ELF-1 (cell line): ENCODE results near the gene COL4A2.

Experiments used
- DNase-seq: peaks from one replicate; pipeline ENCODE4 v3.0.0-alpha.2; 2016; ENCODE audit warnings: low read depth, low spot score

COL4A2 gene

DNA sequence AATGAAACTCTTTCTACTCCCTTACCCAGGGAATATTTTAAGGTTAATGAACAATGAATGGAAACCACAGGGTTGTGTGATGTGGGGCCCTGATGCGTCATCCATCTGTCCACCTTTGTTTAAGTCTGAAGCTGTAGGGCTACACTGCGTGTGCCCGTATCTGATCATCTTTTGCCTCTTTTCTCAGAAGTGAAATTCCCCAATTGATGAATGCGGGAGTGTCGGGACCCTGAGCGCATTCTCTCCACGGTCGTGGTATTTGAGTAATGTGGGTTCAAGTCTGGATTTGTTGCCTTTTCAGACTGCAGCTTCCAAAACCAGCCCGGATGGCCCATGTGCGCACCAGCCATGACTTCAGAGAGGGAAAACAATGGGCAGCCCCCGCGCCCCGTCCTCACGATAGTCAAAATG, 112.3 kb downstream of the COL4A2 start:
- DNase-seq, result no peak

DNA sequence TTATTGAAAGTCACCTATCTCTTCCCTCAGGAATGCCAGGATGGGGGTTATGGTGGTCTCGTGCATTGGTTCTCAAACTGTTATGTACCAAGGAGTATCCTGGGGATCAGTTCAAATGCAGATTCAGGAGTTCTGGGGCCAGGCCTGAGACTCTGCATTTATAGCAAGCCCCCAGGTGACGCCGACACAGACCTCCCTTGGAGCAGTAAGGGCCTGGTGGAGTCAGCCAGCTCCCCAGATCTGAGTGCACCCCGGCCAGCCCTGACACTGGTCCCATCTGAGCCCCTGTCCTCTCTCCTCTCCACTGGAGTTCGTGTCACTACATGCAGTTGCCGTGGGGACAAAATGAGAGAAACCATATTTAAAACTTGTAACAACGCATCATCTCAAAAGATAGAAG, 112.9 kb downstream of the COL4A2 start:
- no peak for DNase-seq

DNA sequence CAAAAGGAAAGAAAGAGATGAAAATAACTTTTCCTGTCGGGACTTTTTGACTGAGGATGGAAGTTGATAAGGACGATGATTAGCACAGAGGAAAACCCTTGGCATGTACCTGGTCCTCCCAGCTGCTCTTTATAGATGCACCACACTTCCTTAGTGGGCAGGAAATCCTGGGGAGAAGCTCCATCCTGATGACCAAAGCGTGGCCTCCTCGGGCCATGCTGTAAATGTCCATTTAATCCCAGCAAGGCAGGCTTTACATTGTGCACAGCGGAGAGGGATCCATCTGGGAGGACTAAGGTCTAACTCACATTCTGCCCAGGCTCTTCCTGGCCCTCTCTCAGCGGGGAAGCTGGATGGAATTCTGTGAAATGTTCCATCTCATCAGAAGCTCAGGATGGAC, 113.5 kb downstream of the COL4A2 start:
- DNase-seq, result no peak

DNA sequence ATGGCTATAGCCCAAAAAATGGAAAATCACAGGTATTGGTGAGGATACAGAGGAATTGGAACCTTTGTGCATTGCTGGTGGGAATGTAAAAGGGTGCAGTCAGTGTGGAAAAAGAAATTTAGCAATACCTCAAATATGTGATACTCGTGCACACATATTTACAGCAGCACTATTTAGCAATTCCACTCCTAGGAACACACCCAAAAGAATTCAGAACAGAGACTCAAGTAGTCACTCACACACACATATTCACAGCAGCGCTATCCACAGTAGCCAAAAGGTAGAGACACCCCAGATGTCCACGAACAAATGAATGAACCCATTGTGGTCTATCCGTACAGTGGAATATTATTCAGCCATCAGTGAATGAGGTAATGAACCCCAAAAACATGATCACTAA, 114.0 kb downstream of the COL4A2 start:
- DNase-seq, result no peak

DNA sequence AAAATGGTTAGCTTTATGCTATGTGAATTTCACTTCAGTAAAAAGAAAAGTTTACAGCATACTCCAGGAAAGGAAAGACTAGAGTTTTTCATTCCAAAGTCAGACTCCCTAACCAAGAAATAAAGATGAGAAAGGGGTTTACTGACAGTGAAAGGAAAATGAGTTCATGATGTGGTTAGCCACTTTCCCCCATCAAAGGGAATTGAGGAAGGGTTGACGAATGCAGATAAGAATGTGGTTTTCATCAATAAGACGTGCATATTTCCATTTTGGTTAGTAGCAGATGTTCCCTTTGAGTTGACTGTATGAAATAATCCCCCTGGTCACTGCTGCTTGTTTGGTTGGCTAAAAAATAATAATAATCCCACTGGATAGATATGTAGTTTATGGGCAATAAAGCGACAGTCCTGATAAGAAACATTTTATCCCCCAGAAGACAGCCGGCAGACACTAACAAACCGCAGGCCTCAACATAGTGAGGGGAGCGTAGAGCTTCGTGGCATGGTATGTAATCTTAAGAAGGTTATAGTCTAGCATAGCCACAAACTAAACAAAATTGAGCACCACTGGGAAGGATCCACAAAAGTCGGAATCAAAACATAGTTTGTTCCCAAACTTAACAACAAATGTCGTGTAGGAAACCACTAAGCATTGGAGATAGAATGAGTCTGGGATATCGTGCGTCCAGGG, 114.8 kb downstream of the COL4A2 start:
- DNase-seq, result no peak

DNA sequence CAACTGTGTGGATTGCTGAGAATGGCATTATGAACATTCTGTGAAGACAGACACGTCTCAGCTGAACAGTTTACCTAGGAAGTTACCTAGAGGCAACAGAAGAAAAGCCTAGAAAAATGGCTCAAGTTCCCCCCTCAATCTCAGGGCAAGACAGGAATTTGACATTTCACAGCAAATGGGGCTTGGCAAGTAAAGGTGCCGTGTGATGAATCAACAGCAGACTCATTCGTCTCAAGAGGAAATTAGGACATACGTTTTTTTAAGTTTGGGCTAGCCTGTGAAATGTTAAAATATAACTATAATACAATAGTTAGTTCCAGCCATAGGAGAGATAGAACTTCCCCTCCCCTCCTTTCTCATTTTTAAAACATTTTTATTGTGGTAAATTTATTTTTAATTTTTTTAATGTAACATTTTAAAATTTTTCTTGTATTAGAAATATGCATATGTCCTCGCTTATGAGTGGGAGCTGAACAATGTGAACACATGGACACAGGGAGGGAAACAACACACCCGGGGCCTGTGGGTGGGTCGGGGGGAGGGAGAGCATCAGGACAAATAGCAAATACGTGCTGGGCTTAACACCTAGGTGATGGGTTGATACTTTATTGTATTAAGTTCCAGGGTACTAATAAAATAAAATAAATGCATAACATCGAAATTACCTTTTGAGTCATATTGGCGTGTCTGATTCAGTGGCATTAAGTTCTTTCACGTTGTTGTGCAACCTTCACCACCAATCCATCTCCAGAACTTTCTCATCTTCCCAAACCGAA, 116.0 kb downstream of the COL4A2 start:
- no peak for DNase-seq

DNA sequence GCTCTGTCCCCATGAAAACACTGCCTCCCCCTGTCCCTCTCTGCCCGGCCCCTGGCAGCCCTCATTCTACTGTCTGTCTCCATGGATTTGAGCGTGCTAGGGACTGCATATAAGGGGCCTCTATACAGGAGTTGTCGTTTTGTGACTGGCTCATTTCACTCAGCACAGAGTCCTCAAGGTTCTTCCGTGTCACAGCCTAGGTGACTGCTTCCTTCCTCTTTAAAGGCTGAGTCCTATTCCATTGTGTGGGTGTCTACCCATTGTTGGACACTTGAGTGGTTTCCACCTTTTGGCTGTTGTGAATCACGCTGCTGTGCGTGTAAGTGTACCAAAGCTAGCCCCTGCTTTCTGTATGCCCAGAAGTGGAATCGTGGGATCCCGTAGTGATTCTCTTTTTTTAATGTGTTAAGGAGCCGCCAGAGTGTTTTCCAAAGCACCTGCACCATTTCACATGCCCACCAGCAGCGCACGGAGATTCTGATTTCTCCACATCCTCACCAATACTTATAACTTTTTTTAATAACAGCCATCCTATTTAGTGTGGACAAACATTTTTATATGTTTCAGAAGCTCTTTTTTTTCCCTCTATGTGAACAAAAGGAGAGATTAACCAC, 116.7 kb downstream of the COL4A2 start:
- no peak for DNase-seq

DNA sequence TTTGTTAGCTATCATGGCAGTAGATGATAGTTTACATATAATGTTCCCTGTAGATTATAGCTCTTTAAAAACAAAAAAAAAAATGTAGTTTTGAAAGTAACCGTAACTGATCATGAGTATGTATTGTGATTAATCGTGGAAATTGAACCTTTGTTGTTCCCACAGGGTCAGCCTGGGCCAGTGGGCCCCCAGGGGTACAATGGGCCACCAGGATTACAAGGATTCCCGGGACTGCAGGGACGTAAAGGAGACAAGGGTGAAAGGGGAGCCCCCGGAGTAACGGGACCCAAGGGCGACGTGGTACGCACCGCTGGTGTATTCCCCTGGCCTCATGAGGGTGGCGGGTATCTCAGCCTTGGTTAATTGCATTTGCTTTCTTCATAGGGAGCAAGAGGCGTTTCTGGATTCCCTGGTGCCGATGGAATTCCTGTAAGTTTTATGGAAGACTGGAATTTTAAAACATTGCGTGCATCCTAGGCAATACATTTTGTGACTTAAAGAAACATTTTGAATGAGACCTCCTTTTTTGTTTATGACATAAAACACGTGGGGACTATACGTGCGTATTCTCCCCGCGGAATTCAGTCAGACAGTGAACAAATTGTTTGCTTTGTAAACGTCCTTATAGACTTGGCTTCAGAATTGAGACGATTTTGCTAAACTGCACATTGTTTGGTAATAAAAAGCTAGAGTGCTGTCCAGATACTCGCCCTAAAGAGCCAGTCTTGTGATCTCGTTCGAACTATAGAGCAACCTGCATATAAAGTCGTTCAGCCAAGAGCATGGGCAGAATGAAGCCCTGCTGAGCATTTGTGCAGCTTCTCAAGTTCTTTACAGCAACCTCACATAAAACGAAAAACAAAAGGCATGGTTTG, 117.7 kb downstream of the COL4A2 start:
- no peak for DNase-seq

DNA sequence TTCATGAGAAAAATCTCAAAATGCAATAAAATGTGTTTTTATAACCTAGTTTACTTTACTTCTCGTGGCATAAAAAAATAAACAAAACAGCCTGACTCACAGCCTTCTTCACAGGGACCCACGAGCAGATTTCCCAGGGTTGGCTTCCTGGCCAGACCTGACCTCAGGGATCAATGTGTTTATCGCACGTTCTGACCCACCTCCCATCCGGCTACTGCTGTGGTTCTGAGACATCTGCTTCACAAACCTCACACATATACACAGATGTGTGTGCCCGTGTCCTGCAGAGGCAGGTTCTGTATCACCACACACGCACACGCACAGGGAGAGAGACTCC, 118.3 kb downstream of the COL4A2 start:
- no peak for DNase-seq

DNA sequence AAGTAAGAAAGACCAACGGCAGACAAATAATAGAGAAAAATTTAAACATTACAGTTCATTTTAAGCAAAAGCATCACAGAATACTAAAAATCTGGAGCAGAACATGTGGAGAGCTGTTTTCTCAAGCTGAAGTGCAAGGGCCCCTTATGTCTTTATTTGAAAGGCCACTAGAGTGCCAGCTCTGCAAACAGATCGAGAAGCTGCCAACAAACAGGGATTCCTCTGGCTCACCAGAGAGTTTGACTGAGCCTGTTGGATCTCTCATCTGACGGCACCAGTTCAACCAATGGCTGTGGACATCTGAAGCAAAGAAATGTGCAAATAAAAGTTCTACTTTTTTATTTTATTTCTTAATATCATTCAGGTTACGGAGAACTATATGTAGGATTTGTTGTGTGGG, 119.7 kb downstream of the COL4A2 start:
- no peak for DNase-seq

DNA sequence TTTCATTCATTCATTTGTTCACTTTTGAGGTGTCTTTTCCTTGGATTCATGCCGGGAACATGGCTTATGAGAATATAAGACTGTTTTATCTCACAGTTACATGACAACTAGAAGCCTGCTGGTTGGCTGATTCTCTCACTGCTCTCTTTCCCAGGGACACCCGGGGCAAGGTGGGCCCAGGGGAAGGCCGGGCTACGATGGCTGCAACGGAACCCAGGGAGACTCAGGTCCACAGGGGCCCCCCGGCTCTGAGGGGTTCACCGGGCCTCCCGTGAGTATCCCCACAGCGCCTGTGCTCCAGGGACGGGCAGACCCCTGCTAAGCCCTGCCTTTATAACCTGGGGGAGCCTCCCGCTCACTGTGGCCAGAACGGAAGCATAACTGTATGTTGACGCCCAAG, 121.2 kb downstream of the COL4A2 start:
- DNase-seq, result no peak

DNA sequence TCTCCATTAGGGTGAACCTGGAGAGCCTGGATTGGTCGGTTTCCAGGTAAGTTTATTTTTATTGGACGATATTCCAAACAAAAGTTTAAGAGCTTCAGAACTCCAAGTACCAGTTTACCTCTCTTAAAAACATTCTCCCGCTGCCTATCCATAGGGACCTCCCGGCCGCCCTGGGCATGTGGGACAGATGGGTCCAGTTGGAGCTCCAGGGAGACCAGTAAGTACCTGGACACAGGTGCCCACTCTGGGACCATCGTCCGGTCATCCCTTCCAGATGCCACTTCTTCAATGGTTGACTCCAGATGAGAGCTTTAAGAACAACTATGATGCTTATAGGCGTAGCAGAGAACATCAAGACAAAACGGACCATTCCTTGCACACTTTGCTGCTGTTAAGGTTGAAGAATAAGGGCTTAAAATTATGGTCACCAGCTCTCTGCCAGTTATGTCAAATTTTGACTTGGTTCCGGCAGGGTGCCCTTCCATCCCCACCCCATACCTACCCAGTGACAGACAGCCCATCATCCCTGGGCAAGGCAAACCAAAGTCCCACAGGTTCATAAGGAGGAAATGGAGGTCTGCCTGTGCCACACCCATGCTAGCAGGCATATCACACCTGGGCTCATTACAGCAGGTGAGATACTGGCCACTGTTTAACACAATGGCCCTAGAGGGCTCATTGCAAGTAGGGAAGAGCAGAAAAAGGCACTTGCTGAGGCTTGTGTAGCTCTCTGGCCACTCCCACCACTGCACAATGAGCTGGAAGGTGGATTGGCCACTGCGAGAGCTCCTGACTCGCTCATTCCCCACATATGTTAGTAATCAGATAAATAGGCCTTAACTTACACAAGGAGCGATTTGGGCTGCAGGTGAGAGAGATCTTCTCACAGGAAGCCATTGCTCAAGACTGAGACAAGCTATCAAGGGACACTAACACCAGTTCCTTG, 123.6 kb downstream of the COL4A2 start:
- DNase-seq, result no peak

DNA sequence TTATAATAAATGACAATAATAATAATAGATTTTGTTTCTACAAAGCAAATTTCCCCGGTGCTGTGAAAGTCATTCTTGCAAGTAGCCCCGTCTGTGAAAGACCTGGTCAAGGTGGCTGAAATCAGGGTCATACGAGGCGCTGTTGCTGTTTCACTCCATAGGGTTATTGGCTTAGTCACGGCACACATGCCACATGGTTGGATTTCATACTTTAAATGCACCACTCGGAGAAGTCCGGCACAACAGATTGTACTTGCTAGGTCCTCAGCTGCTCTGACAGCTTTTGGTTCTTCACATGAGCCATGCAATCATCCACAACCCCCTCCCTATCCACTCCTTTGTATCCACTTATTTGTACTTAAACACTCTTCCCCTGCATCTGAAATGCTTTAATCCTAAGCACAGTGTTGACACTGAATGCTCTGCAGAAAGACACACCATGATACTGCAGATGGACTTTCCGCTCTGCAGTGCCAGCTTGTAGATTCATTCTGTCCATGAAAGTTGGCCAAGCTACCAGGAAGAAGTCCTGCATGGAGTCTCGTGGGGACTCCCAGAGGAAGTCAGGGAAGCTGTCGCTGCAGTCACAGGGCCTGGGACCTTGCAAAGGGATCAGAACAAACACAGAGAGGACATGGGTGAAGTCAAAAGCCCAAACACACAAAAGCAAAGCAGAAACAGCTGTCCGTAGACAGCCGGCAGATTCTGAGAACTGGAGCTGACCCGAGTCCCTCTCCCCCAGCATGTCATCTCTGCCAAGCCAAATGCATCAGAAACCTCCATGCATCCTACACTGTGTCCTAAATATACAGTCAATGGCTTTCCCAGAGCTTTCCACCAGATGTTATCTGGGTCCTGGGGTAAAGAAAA, 124.6 kb downstream of the COL4A2 start:
- DNase-seq, result no peak

DNA sequence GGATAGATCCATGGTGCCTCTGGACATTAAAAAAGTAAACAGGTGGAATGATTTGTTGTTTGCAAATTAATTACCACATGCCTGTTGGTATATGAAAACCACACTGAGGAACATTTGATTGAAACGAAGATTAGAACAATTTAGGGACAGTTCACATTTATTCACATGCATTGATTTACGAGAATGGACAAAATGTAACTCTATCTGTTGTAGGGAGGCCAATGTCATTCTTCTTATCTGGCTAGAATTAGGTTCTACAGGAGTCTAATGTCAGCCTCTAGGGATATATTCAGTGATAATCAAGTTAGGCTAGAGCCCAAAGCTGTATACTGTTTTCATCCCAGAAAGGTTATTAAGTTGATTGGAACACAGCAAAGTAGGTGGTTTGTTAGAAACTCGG, 125.4 kb downstream of the COL4A2 start:
- no peak for DNase-seq

DNA sequence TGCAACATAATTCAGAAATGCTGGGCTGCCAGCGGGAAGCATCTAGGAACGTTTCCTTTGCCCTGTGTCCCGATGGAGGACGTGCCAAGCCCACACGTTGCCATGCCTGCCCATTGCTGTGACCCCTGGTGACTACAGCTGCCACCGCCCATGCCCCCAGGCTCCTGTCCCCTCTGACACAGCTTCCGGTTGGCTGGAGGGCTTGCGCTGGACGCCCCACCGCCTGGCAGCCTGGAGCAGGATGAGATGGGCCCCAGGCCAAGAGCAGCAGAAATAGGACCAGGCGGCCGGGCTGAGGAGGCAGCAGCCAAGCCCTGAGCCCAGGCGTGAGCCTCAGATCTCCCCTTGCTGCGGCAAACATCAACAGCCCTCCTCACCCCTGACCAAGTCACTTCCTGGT, 125.9 kb downstream of the COL4A2 start:
- no peak for DNase-seq

DNA sequence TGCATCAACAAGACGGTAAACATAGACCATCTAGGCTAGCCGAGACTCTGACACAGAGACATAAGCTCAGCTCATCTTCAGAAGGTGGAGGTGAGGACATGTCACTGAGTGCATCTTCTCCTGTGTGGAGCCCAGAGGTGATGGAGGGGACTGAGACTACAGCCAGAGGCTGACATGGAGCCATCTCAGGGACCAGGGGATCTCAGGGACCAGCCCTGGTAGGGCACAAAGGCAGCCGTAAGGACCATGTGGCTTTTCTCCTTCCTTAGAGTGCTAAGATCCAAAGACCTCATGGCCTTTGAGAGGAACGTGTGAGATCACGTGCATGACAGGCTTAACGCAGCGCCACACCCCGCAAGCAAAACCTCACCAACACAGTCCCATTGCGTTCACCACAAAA, 127.5 kb downstream of the COL4A2 start:
- DNase-seq, result no peak

DNA sequence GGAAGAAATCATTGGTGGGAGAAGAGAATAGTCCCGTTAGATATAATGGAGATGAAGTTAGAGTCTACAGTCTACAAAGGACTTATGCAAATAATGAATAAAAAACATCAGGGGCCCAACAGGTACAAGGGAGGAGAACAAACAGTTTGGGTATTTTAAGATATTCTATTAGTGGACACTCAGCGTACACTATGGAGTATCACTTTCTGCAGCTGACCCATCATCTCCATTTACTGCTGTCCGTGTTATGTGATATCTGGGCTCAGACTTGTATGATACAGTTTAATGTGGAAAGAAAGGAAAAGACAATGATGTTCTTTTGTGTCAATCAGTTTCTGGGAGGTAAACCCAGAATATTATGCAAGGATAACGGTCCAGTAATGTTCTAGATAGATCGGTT, 128.2 kb downstream of the COL4A2 start:
- no peak for DNase-seq

DNA sequence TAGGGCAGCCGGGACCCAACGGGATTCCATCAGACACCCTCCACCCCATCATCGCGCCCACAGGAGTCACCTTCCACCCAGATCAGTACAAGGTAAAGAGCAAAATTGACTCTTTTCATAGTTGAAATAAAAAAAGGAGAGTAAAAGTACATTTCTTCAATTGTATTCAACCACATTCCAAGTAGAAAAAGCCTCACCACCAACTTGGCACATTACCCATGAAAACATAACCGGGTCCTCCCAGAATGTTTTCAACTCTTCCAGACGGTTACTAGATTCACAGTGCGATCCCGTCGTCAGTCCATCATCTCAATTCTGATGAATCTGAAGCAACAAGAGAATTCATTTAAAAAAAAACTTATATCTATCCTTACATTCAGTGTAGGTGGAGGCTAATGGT, 129.2 kb downstream of the COL4A2 start:
- no peak for DNase-seq

DNA sequence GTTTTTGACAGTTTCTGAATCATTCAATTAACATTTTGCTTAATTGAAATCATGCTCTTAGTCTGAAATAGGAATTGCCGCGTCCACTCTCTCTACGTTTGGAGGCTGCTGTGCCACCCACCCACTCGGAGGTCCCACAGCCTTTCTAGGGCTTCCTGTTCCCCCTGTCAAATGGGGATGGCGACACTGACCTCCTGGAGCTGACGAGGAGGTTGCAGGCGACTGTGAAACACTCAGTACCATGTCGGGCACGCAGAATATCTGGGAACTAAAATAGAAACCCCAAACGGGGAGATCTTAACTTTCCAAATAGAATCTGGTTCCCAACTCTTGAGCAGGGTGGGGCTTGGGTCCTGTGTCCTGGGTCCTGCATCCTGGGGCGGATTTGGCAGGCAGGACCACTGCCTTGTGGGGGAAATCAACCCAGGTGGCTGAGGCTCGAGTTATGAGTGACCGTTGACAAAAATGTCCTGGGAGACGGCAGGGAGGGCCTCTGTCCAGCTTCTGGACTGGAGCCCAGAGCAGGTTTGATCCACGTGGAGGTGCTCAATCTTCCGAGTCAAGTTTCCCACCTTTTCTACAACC, 129.8 kb downstream of the COL4A2 start:
- no peak for DNase-seq

DNA sequence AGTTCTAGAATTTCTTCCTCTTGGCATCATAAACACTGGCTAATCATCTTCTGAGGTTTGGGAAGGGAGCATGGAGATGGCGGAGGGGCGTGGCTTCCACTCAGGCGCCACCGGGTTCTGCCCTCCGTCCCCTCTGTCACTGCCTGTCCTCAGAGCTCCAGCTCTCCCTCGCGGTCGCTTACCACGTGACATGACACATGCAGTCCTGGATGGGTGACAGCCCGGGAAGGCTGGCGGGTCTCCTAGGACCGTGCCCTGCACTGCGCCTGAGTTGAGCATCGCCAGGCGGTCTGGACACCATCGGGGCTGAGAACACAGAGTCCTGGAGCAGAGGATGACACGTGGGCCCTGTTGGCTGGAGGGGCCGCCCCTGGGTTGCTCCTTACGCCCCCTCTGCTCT, 131.1 kb downstream of the COL4A2 start:
- no peak for DNase-seq
